GM21737 (cell line): ENCODE results near the gene GCK.

Experiments used
- ATAC-seq: cut with Tn5 transposase; IDR thresholded peaks from one replicate; pipeline ENCODE4 v1.9.1; 2021; ENCODE audit warnings: mild to moderate bottlenecking, moderate library complexity; ENCODE audit not compliant: unreplicated experiment

GCK gene

DNA sequence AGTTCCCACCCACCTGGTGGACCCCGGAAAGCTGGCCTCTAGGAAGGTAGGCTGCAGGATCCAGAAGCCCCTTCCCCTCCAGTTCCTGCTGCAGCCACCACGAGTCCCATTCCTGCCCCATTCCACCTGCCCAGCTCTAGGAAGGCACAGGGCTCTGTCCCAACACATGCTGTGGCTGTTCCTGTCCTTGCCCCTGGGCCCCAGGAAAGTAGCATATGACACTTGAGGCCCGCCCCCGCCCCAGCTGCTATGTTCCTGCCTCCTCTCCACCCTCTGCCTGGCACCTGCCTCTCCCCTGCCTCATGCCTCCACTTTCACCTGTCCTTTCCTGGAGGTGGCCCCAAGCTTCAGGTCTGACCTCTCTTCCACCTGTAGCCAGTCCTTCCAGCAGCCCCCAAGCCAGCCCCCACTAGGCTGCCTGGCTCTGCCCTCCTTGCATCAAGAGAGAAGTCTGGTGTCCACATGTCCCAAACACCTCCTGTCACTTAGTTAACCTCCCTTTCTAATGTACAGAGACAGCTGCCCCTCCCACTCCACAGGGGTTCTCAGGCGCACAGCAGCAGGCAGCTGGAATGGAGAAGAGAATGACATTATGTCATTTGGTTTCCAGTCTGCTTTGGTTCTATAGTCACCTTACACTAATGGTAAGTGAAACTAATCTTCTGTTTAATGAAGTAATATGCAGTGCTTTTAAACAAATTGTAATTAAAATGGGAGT is 34.3 kb upstream of the GCK start:
- ATAC-seq = no peak

DNA sequence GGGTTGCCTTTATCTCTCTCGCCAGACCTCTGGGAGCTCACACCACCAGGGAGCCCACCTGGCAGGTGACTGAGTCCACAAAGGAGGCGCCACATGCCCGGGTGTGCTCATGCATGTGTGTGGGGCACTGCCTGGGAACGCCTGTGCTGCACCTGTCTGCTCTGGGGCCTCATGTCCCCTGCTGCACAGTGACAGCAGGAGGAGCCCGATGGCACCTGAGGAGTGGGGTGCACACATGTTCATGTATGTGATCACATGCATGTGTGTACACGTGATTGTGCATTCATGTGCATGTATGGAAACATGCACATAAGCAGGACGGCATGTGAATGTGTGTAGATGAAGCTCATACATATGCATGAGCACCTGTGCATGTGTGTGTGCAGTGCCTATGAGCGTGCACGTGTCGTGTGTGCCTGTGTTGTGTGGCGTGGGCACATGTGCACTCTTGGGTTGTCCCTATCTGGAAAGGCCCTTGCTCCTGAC is 33.6 kb upstream of the GCK start:
- no peak for ATAC-seq

DNA sequence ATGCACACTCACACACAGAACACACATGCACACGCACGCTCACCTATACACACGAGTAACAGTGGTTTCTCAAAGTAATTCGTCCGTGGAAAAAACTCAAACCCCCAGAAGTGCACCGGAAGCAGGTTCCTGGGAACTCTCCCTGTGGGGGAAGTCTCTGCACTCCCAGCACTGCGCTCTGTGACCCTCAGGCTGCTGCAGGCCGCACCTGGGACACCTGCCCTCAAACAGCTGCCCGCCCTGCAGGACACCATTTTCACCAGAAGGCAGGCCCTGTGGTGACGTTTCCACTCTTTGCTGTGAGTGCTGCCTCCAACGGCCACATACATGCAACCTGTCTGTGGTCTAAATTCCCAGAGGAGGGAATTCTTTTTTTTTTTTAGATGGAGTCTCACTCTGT is 32.8 kb upstream of the GCK start:
- no peak for ATAC-seq

DNA sequence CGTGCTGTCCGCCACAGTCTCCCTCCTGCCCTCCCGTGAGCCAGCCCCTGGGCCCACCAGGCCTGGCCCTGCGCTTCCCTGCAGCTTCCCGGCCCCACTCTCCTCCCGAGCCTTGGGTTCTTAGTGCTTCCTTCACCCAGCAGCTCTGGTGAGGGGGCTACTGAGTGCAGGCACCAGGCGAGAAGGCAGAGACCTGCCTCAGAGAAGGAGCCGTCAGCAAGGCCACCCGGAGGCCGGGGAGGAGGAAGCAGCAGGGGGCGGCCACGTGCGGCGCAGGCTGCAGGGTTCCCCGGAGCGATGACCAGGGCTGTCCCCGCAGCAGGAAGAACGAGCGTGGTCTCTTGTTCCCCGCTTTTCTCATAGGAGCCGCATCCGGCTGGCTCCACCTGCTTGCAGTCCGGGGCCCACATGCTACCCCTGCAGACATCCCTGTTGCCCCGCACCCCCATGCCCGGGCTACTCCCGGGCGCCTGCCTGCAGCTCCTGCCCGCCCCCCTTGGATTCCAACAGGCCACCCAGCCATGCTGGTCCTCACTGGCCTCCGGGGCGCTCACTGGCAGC is 32.1 kb upstream of the GCK start:
- ATAC-seq = no peak

DNA sequence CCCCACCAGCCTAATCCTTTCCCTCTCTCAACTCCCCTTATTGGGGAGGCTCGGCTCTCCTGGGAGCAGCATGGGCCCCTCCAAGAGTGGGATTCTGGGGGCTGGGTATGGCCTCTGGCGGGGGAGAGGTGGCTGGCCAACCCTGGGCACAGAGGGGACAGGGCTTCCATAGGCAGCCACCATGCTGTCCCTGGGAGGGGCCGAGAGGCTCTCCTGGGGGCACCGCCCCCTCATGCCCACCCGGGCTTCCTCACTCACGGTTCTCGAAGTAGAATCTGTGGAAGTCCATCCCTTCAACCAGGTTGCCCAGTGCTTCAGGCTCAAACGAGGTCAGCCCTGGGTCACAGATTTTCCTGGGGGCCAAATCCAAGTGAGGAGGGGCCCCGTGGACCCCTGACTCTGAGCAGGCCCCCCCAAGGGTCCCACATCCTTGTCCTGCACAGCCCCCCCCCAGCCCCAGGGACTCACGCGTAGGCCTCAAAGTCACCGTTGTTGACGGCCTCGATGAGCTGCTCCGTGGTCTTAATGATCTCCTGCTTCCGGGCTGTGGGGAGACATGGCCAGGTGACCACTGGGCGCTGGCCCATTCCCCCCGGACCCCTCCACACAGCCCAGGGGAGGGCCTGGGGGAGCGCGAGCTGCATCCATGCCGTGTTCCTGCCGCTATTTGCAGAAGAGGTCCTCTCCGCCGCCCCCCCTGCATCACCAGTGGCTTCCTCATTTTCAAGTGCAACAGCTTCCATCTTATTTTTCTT is 31.3 kb upstream of the GCK start:
- ATAC-seq = no peak

DNA sequence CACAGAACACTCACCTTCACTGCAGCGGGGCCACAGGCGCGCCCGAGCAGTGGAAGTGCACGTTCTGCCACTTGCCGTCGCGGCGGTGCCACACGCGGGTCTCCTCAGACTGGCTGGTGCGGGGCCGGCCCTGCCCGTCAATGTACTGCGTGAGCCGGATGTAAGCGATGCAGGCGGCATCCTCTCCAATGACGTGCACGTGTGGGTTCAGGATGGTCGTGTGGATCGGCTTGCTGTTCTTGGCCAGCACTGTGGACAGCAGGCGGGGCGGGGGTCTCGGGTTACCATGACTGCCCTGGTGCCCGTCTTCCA is 30.8 kb upstream of the GCK start:
- no peak for ATAC-seq

DNA sequence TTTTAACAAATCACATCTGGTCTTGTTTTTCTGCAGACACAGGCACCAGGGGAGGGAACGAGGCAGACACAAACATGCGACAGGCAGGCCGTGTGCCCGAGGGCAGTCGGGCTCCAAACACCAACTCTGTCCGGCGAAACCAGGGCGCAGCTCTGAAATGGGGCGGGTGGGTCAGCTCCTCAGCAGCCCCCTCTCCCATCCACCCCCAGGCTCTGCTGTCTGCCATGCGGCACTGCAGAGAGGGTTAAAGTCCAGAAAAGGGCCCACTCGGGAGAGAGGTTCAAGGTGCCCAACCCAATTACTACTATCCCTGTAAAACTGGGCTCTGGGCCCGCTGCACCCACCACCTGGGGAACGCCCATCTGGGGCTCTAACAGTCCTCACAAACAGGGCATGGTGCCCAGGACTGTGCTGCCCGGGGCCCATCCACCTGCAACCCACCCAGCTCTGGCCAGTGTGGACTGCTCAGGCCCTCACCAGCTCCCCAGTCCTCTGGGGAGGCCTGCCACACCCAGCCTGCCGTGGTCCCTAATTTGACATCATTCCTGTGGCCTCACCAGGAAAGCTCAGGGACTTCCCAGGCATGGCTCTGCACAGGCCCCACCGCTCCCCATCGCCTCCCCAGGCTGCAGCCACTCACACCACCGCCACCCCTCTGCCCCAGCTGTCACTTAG is 30.3 kb upstream of the GCK start:
- ATAC-seq = no peak

DNA sequence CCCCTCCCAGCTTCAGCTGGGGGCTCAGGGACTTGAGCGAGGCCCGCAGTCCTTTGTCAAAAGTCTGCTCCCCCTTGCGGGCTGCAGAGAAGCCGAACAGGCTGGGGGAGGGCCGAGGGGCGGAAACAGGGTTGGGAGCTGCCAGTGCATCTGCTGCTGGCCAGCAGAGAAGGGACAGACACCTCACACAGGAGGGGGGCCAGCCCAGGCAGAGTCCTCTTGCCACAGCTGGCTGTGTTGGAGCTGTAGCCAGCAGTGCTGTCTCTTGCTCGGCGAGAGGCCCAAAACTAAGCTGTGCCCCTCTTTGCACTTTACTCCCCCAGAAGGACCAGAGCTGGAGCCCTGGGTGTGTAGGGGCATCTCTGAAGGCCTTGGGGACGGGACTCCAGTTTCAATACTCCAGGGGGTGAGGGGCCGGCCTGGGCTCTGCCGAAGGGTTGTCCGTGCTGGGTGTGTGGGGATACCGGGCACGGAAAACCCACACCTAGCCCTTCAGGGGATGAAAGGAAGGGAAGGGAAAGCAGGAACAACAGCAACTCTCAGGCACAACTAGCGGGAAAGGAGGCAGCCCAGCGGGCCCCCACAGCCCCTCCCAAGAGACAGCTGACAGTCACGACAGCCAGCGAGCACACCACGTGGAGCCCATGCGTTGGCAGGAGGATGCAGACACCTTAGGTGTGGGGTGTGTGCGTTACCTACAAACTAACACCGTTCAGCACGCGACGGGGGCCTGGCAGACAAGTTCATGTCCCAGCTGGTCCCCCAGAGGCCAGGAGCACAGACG is 29.4 kb upstream of the GCK start:
- ATAC-seq = no peak

DNA sequence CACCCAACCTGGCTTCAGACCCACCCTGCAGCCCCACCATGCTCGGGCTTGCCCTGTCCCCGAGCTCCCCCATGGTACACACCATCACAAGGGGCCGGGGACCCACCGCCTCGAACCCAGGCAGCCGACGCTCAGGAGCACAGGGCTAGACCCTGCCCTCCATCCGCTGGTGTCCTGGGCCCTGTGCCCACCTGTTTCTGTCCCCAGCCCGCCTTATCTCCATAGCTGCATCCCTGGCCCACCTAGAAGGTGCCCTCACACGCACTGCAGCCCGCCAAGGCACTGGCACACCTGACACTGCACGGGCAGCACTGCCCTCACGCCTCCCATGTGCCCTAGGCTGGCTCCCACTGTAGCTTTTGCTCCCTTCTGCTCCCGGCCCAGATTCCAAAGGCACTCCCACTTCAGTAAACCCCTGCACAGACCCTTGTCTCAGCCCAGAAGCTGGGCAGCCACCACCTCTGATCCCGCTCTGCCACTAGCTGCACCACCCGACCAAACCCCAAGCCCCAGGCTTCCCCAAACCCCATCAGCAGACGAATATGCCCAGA is 28.7 kb upstream of the GCK start:
- ATAC-seq = no peak

DNA sequence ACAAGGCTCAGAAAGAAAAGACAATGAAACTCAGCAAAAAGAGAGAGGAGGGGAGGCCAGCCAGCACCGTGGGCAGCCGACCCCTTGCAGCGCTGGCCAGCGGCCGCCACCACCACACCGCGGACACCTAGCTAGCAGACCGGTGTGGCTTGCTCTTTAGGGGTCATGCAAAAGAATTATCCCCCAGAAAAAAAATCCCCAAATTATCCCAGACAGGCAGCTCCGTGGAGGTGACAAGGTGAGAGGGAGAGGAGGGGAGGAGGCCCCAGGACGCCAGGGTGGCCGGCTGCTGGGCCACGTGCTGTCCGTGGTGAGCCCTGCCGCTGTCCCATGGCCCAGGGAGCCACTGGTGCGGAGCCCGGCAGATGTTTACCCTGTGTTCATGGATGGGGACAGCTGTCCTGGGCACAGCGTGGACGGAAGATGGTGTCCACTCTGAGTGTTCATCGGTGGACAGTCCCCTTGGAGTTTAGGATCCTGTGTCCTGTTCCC is 28.0 kb upstream of the GCK start:
- ATAC-seq = no peak

DNA sequence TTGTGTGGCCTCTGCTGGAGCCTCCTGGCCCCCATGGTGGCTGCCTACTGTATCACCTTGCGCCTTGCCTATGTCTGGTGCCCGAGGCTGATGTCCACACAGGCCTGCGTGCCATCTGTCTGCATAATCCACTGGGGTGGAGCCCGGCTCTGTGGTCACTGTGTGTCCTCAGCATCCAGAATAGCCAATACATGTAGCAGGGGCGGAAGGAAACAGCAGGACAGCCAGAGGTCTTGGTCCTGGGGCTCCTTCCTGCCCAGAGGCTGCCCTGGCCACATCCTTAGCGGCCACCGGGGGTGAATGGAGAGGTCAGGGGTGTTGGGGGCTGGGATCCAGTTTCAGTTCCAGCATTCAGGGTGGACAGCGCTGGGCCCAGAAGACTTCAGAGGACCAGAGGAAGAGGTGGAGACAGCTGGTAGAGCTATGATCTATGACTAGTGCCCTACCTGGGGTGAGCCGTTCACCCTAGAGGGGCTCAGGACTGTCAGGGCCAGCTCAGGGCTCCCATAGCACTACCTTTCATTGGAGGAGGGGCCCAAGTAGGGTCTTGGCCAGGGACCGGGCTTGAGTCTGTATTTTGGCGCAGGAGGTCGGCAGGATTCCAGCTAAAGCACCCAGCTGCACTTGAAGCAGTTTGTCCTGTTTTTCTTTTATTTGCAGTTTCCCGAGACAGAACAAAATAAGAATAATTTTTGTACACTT is 27.4 kb upstream of the GCK start:
- no peak for ATAC-seq

DNA sequence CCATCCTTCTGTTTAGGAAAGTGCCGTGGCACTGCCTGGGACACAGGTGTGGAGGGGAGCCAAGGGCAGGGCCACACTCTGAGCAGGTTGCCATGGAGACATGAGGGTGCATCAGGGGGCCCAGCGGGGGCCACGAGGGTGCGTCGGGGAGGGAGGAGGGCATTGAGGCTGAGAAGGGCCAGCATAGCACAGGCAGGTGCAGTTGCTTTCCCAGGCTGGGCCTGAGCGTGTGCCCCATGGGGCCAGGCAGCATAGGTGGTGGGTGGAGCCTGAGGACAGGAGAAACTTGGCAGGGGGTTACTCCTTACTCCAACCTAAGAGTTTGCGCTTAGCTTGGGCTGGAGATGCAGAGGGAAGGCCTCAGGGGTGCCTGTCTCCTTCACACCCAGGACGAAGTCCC is 26.8 kb upstream of the GCK start:
- ATAC-seq = no peak

DNA sequence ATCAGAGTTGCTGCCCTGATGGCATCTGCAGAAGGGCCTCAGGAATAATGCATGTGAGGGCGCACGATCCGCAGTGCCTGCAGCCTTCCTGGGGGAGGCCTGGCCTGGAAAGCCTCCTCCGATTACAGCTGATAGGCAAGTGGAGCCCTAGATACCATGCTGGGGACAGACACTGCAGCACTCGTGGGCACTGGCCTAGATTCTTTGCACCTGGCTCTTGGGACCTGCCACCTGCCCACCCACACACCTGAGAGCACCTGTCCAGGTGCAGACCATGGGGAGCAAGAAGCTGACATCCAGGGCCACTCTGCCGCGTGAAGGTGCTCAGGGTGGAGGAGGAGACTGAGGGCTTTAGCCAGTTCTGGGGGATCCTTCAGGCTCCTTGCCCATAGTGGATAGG is 26.3 kb upstream of the GCK start:
- ATAC-seq = no peak

DNA sequence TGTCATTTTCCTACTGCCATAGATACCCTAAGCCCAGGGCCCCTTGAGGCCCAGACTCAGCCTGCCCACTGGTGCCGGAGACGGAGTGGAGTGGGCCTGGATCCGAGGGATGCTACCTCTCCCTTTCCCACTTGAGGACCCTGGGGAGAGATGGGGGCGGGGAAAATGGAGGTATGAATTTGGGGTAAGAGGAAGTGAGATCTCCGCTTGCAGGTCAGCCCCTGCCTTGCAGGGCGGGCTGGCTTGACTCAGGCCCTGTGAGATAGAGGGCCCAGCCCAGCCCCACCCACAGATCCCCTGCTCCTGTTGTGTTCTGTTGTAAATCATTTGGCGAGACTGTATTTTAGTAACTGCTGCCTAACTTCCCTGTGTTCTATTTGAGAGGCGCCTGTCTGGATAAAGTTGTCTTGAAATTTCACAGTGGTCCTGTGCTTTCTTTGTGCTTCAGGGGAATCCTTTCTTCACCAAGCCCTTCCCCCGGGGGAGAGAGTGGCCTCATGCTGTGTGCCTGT is 24.7 kb upstream of the GCK start:
- ATAC-seq = no peak

DNA sequence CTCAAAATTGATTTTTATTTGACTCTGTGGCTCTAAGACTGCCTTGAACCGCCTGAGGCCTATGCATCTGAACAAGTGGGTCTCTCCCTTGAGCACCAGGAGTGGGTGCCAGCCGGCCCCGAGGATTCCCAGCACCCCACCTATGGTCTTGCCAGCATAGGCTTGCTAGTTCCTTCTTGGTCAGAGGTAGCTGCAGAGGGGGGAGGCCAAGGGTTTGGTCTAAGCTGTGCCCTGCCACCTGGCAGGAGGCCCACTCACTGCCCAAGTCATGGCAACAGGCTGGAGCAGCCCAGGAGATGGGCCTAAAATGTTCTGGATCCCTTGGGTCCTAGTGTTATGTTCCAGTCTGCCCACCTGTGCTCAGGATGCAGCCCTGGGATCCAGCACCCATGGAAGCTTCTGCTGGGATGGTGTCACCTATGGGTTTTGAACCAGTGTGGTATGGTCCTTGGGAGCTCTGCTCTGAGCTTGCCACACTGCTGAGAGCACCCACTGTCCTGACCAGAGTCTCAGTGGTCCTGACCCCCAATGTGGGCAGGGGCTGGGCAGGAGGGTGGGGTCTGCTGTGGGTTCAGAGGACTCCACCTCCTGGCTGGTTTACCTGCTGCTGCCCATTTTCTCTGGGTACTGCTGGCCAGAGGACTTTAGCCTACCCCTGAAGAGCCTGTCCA is 24.1 kb upstream of the GCK start:
- ATAC-seq = no peak

DNA sequence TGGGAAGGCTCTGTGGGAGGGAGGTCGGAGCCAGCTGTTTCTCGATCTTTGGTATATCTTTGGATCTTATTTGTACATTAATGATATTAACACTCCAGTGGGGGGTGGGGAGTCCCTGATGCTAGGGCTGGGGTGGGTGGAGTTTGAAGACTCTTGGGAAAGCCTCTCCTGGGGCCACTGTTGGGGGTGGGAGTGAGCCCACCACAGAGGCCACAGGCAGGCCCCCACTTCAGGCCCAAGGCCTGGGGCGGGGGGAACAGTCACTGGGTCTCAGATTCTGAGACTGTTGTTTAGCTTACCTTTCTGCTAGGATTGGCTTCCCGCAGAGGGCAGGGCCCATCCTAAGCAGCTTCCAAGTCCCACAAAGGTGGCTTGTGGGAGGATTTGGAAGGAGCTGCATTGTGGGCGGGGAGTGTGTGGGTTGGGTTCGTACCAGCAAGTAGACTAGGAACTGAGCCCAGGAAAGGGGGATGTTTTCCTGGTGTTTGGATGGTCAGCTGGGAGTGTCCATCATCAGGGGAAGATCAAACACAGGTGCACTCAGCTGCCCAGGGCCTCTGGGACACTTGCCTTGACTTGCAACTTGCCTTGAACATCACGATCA is 23.4 kb upstream of the GCK start:
- ATAC-seq = no peak

DNA sequence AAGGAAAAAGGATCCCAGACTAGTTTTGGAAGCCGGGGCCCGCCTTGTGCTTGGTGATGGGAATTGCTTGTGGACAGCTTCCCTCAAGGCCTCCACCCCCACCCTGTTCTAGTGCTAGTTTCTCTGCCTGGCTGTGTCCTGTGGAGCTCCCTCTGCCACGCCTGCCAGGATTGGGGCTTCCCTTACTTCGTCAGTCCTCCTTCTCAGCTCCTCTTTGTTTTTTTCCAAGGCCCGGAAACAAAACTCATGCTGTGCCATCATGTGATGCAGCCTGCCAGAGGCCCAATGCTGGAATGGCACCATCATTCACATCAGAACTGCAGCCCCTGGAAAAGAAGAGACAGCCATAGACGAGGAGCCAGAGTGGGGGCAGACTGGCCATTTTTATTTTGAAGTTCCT is 22.8 kb upstream of the GCK start:
- no peak for ATAC-seq

DNA sequence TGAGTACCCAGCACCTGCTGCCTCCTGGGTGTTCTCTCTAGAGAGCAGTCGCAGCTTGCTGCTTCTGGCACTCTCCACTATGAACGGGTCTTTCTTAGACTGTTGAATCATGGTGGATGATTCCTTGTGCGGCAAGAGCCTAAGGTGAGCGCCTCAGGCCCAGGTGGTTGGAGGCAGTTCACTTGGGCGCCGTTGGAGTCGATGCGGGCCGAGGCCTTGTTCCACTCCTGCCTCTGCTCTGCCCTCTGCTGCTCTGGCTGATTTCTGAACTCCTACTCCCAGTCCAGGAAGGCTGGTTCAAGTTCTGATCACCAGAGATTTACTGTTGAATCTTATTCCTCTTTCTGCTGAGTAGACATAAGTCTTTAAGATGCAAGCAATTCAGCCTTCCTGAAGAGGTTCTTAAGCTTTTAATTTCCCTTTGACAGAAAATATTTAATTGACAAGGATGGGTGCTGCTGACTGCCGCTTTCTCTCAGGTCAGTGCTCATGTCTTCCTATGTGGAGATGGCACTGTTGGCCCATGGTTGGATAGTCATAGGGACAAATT is 22.0 kb upstream of the GCK start:
- ATAC-seq = no peak

DNA sequence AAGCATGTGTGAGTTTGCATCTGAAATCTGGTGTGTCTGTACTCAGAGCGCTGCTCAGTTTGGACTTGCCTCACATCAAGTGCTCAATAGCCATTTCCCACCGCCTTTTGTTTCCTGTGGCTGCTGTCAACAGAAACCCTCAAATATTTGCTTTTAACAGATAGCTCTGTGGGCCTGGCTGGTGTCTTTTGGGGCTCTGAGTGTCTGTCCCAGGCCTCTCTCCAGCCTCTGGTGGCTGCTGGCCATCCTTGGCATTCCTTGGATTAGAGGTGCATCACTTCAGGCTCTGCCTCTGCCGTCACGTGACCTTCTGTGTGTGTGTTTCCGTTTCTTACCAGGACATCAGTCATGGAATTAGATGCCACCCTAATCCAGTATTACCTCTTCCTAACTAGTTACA is 20.9 kb upstream of the GCK start:
- ATAC-seq = no peak
